Body of pancreas (tissue), 4 donors: ENCODE data around the gene SOCS7.

Experiments
- POLR2A ChIP-seq, 3 donors: fragments of 450-650 bp; IDR thresholded peaks; one replicate each; pipeline ENCODE4 v1.6.1; 2016; ENCODE audit warnings: antibody characterized with exemption in 3 of 3, mild to moderate bottlenecking in 2 of 3
- TF ChIP-seq, protein P1 (sequence below), 7 experiments: fragments of 450-650 bp in 4 of 7; fragments of 200-600 bp in 3 of 7; sonication (generic) in 3 of 7; IDR thresholded peaks; one replicate each; pipeline ENCODE4 v1.5.1; 2016 to 2019; ENCODE audit warnings: antibody characterized with exemption in 7 of 7

DNA sequence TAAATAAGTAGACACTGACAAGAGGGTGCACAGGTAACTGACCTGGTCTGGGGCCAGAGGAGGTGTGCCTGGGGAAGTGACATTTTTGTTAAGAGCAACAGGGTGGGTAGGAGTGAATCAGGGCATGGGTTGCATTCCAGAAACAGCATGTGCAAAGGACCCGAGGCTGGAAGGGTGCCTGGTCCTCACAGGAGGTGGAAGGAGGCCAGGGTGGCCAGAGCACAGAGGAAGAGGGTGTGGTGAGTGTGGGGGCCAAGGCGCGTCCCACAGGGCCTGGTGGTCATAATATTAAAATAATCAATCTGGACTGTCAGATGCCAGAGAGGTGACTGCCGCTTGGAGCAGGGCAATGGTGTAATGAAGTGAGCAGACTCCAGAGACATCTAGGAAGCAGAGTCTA is 90.9 kb downstream of the SOCS7 start:
- TF ChIP-seq, protein P1, sequence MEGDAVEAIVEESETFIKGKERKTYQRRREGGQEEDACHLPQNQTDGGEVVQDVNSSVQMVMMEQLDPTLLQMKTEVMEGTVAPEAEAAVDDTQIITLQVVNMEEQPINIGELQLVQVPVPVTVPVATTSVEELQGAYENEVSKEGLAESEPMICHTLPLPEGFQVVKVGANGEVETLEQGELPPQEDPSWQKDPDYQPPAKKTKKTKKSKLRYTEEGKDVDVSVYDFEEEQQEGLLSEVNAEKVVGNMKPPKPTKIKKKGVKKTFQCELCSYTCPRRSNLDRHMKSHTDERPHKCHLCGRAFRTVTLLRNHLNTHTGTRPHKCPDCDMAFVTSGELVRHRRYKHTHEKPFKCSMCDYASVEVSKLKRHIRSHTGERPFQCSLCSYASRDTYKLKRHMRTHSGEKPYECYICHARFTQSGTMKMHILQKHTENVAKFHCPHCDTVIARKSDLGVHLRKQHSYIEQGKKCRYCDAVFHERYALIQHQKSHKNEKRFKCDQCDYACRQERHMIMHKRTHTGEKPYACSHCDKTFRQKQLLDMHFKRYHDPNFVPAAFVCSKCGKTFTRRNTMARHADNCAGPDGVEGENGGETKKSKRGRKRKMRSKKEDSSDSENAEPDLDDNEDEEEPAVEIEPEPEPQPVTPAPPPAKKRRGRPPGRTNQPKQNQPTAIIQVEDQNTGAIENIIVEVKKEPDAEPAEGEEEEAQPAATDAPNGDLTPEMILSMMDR (IDR thresholded peaks at IDR 0.05) = no peak
- no peak for TF ChIP-seq POLR2A (IDR thresholded peaks at IDR 0.05)
